IMR-90 (cell line): ENCODE data around the gene AOPEP. TPM values are rescaled to one million over a fixed set of nuclear protein-coding genes. Genes with fewer than 3 reads are reported as not detected.

Experiments used
- ATAC-seq: fragments of 200-7000 bp; cut with Tn5 transposase; 2 replicates; pipeline ENCODE4 v1.9.1; 2020; ENCODE audit warnings: low read depth, mild to moderate bottlenecking, moderate library complexity
- BruUV-seq: library from RNA; stranded (reverse); fragments of 400-500 nt; replicated peaks from 2 replicates; lab custom pipeline; 2021; lab: Mats Ljungman, UMichigan
- CTCF ChIA-PET: fragments of 300-600 bp; formaldehyde crosslinking; extraction: SDS; loops from one replicate; lab custom pipeline; 2021; ENCODE audit warnings: antibody characterized with exemption; lab: Yijun Ruan, JAX
- POLR2A ChIA-PET: fragments of 300-600 bp; sonication (Branson Sonifier 250); formaldehyde crosslinking; loops from one replicate; lab custom pipeline; 2022; ENCODE audit warnings: antibody characterized with exemption; ENCODE audit not compliant: unreplicated experiment; lab: Charles Lee
- DNase-seq: peaks from one replicate; pipeline ENCODE4 v3.0.0; 2013
- H2AFZ ChIP-seq: replicated peaks from 2 replicates; pipeline ENCODE3; 2013; ENCODE audit warnings: low read length, mild to moderate bottlenecking; ENCODE audit not compliant: poor library complexity
- H2AK5ac ChIP-seq: 2 replicates; pipeline ENCODE4 v1.6.1; 2013; ENCODE audit warnings: low read depth, low read length, inconsistent platforms
- H2AK9ac ChIP-seq: replicated peaks from 2 replicates; pipeline ENCODE3; 2013; ENCODE audit warnings: mild to moderate bottlenecking, low read depth, low read length, moderate library complexity; ENCODE audit not compliant: poor library complexity
- H2BK120ac ChIP-seq: 2 replicates; pipeline ENCODE4 v1.6.1; 2013; ENCODE audit warnings: low read depth, low read length, inconsistent platforms
- H2BK15ac ChIP-seq: 3 replicates; pipeline ENCODE4 v1.6.1; 2013; ENCODE audit warnings: low read depth, low read length, inconsistent platforms
- H2BK20ac ChIP-seq: 2 replicates; pipeline ENCODE4 v1.6.1; 2013; ENCODE audit warnings: low read depth, mild to moderate bottlenecking, inconsistent platforms, low read length, moderate library complexity
- H2BK5ac ChIP-seq: 2 replicates; pipeline ENCODE4 v1.6.1; 2013; ENCODE audit warnings: mild to moderate bottlenecking, low read depth, low read length, inconsistent platforms; ENCODE audit not compliant: poor library complexity, severe bottlenecking
- H3K14ac ChIP-seq: replicated peaks from 2 replicates; pipeline ENCODE4 v1.6.1; 2013; ENCODE audit warnings: low read depth, low read length, inconsistent platforms
- H3K18ac ChIP-seq: 2 replicates; pipeline ENCODE4 v1.6.1; 2013; ENCODE audit warnings: low read depth, low read length, control low read depth
- H3K23ac ChIP-seq: 2 replicates; pipeline ENCODE4 v1.6.1; 2013; ENCODE audit warnings: low read depth, low read length, inconsistent platforms
- H3K27ac ChIP-seq: 2 replicates; pipeline ENCODE4 v1.5.1; 2013; ENCODE audit warnings: mild to moderate bottlenecking, control low read depth, low read length; ENCODE audit not compliant: insufficient read depth
- H3K27me3 ChIP-seq: 2 replicates; pipeline ENCODE4 v1.6.1; 2013; ENCODE audit warnings: low read length; ENCODE audit not compliant: control insufficient read depth, insufficient read depth
- H3K36me3 ChIP-seq: 2 replicates; pipeline ENCODE4 v1.6.1; 2013; ENCODE audit warnings: low read length, mixed read lengths; ENCODE audit not compliant: control insufficient read depth, insufficient read depth
- H3K4ac ChIP-seq: 2 replicates; pipeline ENCODE4 v1.6.1; 2013; ENCODE audit warnings: low read depth, low read length, inconsistent platforms
- H3K4me1 ChIP-seq: 2 replicates; pipeline ENCODE4 v1.6.1; 2013; ENCODE audit warnings: low read length, mixed read lengths; ENCODE audit not compliant: control insufficient read depth, insufficient read depth
- H3K4me2 ChIP-seq: 2 replicates; pipeline ENCODE4 v1.6.1; 2013; ENCODE audit warnings: low read depth, mild to moderate bottlenecking, control low read depth, low read length, moderate library complexity
- H3K4me3 ChIP-seq: 2 replicates; pipeline ENCODE4 v1.5.1; 2013; ENCODE audit warnings: low read depth, mild to moderate bottlenecking, control low read depth, low read length, moderate library complexity; ENCODE audit not compliant: insufficient read depth
- H3K56ac ChIP-seq: 2 replicates; pipeline ENCODE4 v1.6.1; 2013; ENCODE audit warnings: low read length, inconsistent platforms; ENCODE audit not compliant: insufficient read depth; ENCODE audit errors: extremely low read depth
- H3K79me1 ChIP-seq, 2 experiments: 2 replicates each; pipeline ENCODE4 v1.6.1; 2013; ENCODE audit warnings: low read length in 2 of 2, inconsistent platforms in 1 of 2, low read depth in 1 of 2
- H3K9ac ChIP-seq: 2 replicates; pipeline ENCODE4 v1.6.1; 2013; ENCODE audit warnings: low read depth, low read length, control low read depth
- H3K9me1 ChIP-seq: 2 replicates; pipeline ENCODE4 v1.6.1; 2013; ENCODE audit warnings: low read length, inconsistent platforms; ENCODE audit not compliant: insufficient read depth
- H3K9me3 ChIP-seq: 2 replicates; pipeline ENCODE4 v1.6.1; 2013; ENCODE audit warnings: low read length; ENCODE audit not compliant: control insufficient read depth, insufficient read depth
- H4K20me1 ChIP-seq: 2 replicates; pipeline ENCODE4 v1.6.1; 2013; ENCODE audit warnings: low read length, inconsistent platforms; ENCODE audit not compliant: insufficient read depth
- H4K5ac ChIP-seq: 2 replicates; pipeline ENCODE4 v1.6.1; 2013; ENCODE audit warnings: mild to moderate bottlenecking, low read depth, low read length, control low read depth
- H4K8ac ChIP-seq, 2 experiments: 2 replicates each; pipeline ENCODE4 v1.6.1; 2013; ENCODE audit warnings: low read depth in 2 of 2, low read length in 2 of 2, control low read depth in 1 of 2, inconsistent platforms in 1 of 2
- H4K91ac ChIP-seq: 2 replicates; pipeline ENCODE4 v1.6.1; 2013; ENCODE audit warnings: low read depth, low read length, inconsistent platforms; ENCODE audit not compliant: insufficient read depth
- CEBPB ChIP-seq: IDR thresholded peaks from 2 replicates; pipeline ENCODE4 v1.6.1; 2012; ENCODE audit warnings: low read depth, low read length, improper control_type of control experiment
- MAFK ChIP-seq: IDR thresholded peaks from 2 replicates; pipeline ENCODE4 v1.6.1; 2012; ENCODE audit warnings: low read depth, low read length, improper control_type of control experiment
- WGBS, 2 experiments: methylation state at CpG; one replicate each; pipeline versions ENCODE4 v1.1.5 to v1.1.7; 2013; ENCODE audit warnings: missing lambda C conversion rate in 2 of 2; ENCODE audit not compliant: insufficient read length in 1 of 2; ENCODE audit errors: extremely low coverage in 2 of 2; 5-methylcytosine and 5-hydroxymethylcytosine counted together
- dilution Hi-C: fragments of 300-500 bp; cut with HindIII; formaldehyde crosslinking; loops from one replicate; pipeline ENCODE4 v1.14.3; 2018; ENCODE audit warnings: low sequenced_read_pairs; ENCODE audit not compliant: unreplicated experiment
- in situ Hi-C: fragments of 300-500 bp; cut with MboI; formaldehyde crosslinking; loops from 3 replicates; pipeline ENCODE4 v1.14.3; 2019; ENCODE audit warnings: low sequenced_read_pairs, inconsistent platforms, mixed read lengths
- intact Hi-C: fragments of 100-400 bp; cut with micrococcal nuclease; formaldehyde crosslinking; loops from 2 replicates; pipeline ENCODE4 v1.10.0; 2022
- polyA plus RNA-seq, 3 experiments: library from polyadenylated mRNA; depleted of rRNA; stranded (reverse); fragments of >200 nt; gene quantifications; 2 replicates each; pipeline ENCODE4 v1.2.3, GENCODE V29; 2012; ENCODE audit warnings: low replicate concordance in 1 of 3
- total RNA-seq: library from RNA; depleted of rRNA; stranded (reverse); fragments of >200 nt; gene quantifications from 2 replicates; pipeline ENCODE4 v1.2.3, GENCODE V29; 2012

Gene AOPEP
- total and polyA plus RNA-seq, 2 of the 4 experiments (the other 2 are of a cell fraction): 34.9 to 38.7 TPM

GRCh38 chr9:94741866-94742265 lies 15.4 kb downstream of the AOPEP start:
- Histone ChIP-seq H2AK5ac (no peak overlapping the region), H3K9me1 (peaks cover 5% of the 10 kb centered on the region; the same call in 1 of the 2 replicates), H3K27me3 (no peaks in the 10 kb centered on the region), H4K20me1 (no peaks in the 10 kb centered on the region), H3K9me3 (no peaks in the 10 kb centered on the region), H4K8ac (no peak overlapping the region), H3K4me3 (no peak overlapping the region), H3K9ac (no peak overlapping the region), H3K4ac (no peak overlapping the region), H3K79me1 (peaks cover 10 to 25% of the 10 kb centered on the region in 2 experiments), H3K23ac (no peak overlapping the region), H3K4me1 (no peaks in the 10 kb centered on the region), H4K5ac (no peak overlapping the region), H3K18ac (no peak overlapping the region), H2BK20ac (no peak overlapping the region), H3K56ac (no peak overlapping the region), H3K4me2 (no peak overlapping the region), H3K27ac (no peak overlapping the region), H2AK9ac (no peak overlapping the region), H2AFZ (no peak overlapping the region), H3K14ac (no peak overlapping the region), H2BK5ac (no peak overlapping the region), H3K36me3 (no peaks in the 10 kb centered on the region; the same call in 1 of the 2 replicates), H4K91ac (no peak overlapping the region), H2BK120ac (no peak overlapping the region), H2BK15ac (no peak overlapping the region)
- no peak for ATAC-seq
- ChIA-PET CTCF (no interaction called here), POLR2A (no interaction called here)
- no TSS peak for BruUV-seq
- TF ChIP-seq CEBPB: peak; percentile 37; the same call in 1 of the 2 replicates
- TF ChIP-seq MAFK: no peak
- dilution Hi-C loops: no loop called here
- 14% methylated on average over 1 of the region's 3 CpGs; no CpG with 5 or more reads in 1 of the 2 experiments for WGBS, 2 experiments
- DNase-seq: no peak
- in situ Hi-C loops: no loop called here
- intact Hi-C loops: no loop called here
